Measurements from ENCODE around the gene TAS2R50. TPM values are rescaled to one million over a fixed set of nuclear protein-coding genes. Genes with fewer than 3 reads are reported as not detected.

The TAS2R50 gene
- polyA plus RNA-seq, 1 experiment: not detected

DNA sequence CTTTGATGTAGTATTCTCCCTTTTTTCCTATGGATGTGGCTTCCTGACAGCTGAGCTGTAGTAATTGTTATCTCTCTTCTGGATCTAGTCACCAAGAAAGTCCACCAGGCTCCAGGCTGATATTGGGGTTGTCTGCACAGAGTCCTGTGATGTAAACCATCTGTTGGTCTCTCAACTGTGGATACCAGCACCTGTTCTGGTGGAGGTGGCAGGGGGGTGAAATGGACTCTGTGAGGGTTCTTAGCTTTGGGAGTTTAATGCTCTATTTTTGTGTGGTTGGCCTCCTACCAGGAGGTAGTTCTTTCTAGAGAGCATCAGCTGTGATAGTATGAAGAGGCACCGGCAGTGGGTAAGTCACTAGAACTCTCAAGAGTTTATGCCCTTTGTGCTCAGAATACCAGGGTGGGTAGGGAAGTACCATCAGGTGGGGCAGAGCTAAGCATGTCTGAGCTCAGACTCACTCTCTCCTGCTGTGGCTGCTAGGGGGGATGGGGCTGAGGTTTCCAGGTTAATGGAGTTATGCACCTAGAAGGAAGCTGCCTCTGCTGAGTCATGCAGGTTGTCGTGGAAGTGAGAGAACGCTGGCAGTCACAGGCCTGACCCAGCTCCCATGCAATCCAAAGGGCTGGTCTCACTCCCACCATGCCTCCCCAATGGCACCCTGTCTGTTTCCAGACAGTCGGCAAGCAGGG lies 44.6 kb downstream of the TAS2R50 start:
- Histone ChIP-seq H3K27me3 (ENCODE audit: control insufficient read depth, insufficient read depth, low read length) (no peaks in the 10 kb centered on the region), H3K36me3 (ENCODE audit: control insufficient read depth, insufficient read depth, low read length) (no peaks in the 10 kb centered on the region), H3K4me3 (ENCODE audit: low read depth, low read length) (no peak overlapping the region)
- TF ChIP-seq, protein P1, sequence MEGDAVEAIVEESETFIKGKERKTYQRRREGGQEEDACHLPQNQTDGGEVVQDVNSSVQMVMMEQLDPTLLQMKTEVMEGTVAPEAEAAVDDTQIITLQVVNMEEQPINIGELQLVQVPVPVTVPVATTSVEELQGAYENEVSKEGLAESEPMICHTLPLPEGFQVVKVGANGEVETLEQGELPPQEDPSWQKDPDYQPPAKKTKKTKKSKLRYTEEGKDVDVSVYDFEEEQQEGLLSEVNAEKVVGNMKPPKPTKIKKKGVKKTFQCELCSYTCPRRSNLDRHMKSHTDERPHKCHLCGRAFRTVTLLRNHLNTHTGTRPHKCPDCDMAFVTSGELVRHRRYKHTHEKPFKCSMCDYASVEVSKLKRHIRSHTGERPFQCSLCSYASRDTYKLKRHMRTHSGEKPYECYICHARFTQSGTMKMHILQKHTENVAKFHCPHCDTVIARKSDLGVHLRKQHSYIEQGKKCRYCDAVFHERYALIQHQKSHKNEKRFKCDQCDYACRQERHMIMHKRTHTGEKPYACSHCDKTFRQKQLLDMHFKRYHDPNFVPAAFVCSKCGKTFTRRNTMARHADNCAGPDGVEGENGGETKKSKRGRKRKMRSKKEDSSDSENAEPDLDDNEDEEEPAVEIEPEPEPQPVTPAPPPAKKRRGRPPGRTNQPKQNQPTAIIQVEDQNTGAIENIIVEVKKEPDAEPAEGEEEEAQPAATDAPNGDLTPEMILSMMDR (IDR thresholded peaks at IDR 0.05; ENCODE audit: insufficient read depth, low read depth, low read length): no peak
- POLR2A ChIA-PET: no interaction called here
- DNase-seq (ENCODE audit: low read depth): no peak
- CTCF ChIA-PET: interaction anchor here (1.3 kb wide), 1 partner anchor 11 kb away, joined by 4 read pairs; no protein-coding TSS in a partner anchor

DNA sequence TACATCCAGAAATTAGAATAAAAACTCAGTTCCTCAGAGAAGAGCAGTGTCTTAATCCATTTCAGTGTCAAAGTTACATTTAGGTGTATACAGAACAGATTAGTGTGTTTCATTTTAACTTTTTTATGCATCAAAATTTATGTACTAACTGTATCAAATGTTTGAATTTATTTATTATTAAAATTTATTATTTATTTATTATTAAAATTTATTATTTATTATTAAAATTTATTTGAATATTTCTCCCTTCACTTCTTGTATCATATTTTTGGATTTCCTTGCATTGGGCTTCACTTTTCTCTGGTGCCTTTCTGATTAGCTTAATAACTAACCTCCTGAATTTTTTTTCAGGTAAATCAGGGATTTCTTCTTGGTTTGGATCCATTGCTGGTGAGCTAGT lies 45.3 kb downstream of the TAS2R50 start:
- CTCF ChIA-PET: no interaction called here
- POLR2A ChIA-PET: no interaction called here
- DNase-seq (ENCODE audit: low read depth): no peak
- Histone ChIP-seq H3K27me3 (ENCODE audit: control insufficient read depth, insufficient read depth, low read length) (no peaks in the 10 kb centered on the region), H3K4me3 (ENCODE audit: low read depth, low read length) (no peak overlapping the region), H3K36me3 (ENCODE audit: control insufficient read depth, insufficient read depth, low read length) (no peaks in the 10 kb centered on the region)
- TF ChIP-seq, protein P1 (IDR thresholded peaks at IDR 0.05; ENCODE audit: insufficient read depth, low read depth, low read length): no peak

DNA sequence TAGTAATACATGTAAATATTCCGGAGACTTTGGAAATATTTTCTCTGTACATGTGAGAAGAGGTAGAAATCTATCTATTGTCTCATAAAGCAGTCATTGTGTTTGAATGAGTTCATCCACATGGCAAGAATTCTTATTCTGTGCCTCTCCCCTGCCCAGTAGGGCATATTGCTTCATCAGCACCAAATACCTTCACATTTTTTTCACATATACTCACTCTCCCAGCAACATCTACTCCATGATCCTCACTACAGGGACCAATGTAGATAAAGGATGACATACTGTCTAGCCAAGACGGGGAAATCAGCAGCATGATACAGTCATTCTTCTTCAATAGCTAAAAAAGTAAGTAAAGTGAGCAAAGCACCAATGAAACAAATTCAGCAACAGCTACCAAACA lies 46.3 kb downstream of the TAS2R50 start:
- ChIA-PET POLR2A (no interaction called here), CTCF (no interaction called here)
- TF ChIP-seq, protein P1 (IDR thresholded peaks at IDR 0.05; ENCODE audit: insufficient read depth, low read depth, low read length): no peak
- no peaks in the 10 kb centered on the region for H3K27me3 ChIP-seq (ENCODE audit: control insufficient read depth, insufficient read depth, low read length)
- H3K36me3 ChIP-seq (ENCODE audit: control insufficient read depth, insufficient read depth, low read length): no peaks in the 10 kb centered on the region
- DNase-seq (ENCODE audit: low read depth): peak; percentile 32
- no peak overlapping the region for H3K4me3 ChIP-seq (ENCODE audit: low read depth, low read length)

DNA sequence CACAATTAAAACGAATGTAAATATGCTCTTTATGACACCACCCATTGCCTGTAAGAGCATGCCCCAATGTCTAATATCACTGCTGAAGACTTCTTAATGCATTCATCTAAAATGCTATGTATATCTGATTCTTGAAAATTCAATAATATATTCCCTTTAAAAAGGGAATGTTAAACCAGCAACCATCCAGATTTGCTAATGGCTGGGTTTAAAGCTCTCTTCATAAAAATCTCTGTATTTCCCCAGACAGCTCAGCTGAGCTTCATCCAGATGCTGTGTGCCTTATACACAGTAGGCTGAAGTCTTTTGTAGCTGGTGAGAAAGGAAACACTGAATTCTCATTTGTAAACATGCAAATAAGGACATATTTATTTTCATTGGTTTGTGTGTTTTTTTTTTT lies 47.5 kb downstream of the TAS2R50 start, which contains the start of gene TAS2R14:
TAS2R14 (minus strand) TSS at position 101 of the 400 bp plus-strand sequence; CDS start at position 45, 56 bp downstream.
- DNase-seq (ENCODE audit: low read depth): no peak
- Histone ChIP-seq H3K36me3 (ENCODE audit: control insufficient read depth, insufficient read depth, low read length) (no peaks in the 10 kb centered on the region), H3K4me3 (ENCODE audit: low read depth, low read length) (no peak within 1 kb of the TSS), H3K27me3 (ENCODE audit: control insufficient read depth, insufficient read depth, low read length) (no peaks in the 10 kb centered on the region)
- CTCF ChIA-PET: no interaction called here
- POLR2A ChIA-PET: no interaction called here
- TF ChIP-seq, protein P1 (IDR thresholded peaks at IDR 0.05; ENCODE audit: insufficient read depth, low read depth, low read length): no peak

DNA sequence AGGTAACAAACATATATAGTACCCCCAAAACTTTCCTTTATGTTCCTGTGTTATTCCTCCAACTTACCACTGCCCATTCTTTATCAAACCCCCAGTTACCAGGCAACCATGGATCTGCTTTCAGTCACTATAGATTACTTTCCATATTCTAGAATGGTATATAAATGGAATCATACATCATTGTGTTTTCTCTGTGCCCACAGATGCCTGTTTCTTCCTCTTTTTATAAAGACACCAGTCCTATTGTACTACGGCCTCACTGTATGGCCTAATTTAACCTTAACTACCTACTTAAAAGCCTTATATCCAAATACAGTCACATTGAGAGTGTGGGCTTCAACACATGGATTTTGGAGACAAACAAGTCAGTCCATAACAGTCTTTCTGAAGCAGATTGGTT lies 50.2 kb downstream of the TAS2R50 start:
- CTCF ChIA-PET: no interaction called here

More for the DNA sequence above, 50.2 kb downstream of the TAS2R50 start:
- Histone ChIP-seq H3K36me3 (ENCODE audit: control insufficient read depth, insufficient read depth, low read length) (no peaks in the 10 kb centered on the region), H3K27me3 (ENCODE audit: control insufficient read depth, insufficient read depth, low read length) (no peaks in the 10 kb centered on the region), H3K4me3 (ENCODE audit: low read depth, low read length) (no peak overlapping the region)
- TF ChIP-seq, protein P1 (IDR thresholded peaks at IDR 0.05; ENCODE audit: insufficient read depth, low read depth, low read length): no peak
- no peak for DNase-seq (ENCODE audit: low read depth)
- POLR2A ChIA-PET: no interaction called here

Other genes with a start within 250 kb of the TAS2R50 start
- gene TAS2R7, start 184.3 kb downstream of the TAS2R50 start, polyA plus RNA-seq (2011; rRNA removed): not detected in 2 replicates
- not detected in 2 replicates for gene TAS2R8, start 179.6 kb downstream of the TAS2R50 start, polyA plus RNA-seq (2011; rRNA removed)
- not detected in 2 replicates for gene TAS2R9, start 176.7 kb downstream of the TAS2R50 start, polyA plus RNA-seq (2011; rRNA removed)
- 0.07 and 0.17 TPM in 2 replicates for gene TAS2R10, start 160.6 kb downstream of the TAS2R50 start, polyA plus RNA-seq (2011; rRNA removed)
- 2.6 and 4.2 TPM in 2 replicates for gene PRR4, start 137.4 kb downstream of the TAS2R50 start, polyA plus RNA-seq (2011; rRNA removed)
- 3.0 and 3.4 TPM in 2 replicates for gene PRH1, start 102.7 kb downstream of the TAS2R50 start, polyA plus RNA-seq (2011; rRNA removed)
- gene TAS2R13, start 77.3 kb downstream of the TAS2R50 start, polyA plus RNA-seq (2011; rRNA removed): 0.10 TPM in 1 of 2 replicates, not detected in the other
- 0.18 TPM in 1 of 2 replicates, not detected in the other for gene PRH2, start 57.7 kb downstream of the TAS2R50 start, polyA plus RNA-seq (2011; rRNA removed)
- 0.56 and 1.3 TPM in 2 replicates for gene TAS2R14, start 47.6 kb downstream of the TAS2R50 start, polyA plus RNA-seq (2011; rRNA removed)
- 0.29 and 0.64 TPM in 2 replicates for gene TAS2R20, start 11.4 kb upstream of the TAS2R50 start, polyA plus RNA-seq (2011; rRNA removed)
- 0.33 and 0.48 TPM in 2 replicates for gene TAS2R19, start 35.7 kb upstream of the TAS2R50 start, polyA plus RNA-seq (2011; rRNA removed)
- 0.29 and 0.55 TPM in 2 replicates for gene TAS2R31, start 44.5 kb upstream of the TAS2R50 start, polyA plus RNA-seq (2011; rRNA removed)
- gene TAS2R46, start 75.4 kb upstream of the TAS2R50 start, polyA plus RNA-seq (2011; rRNA removed): 0.09 and 0.11 TPM in 2 replicates
- gene TAS2R43, start 105.4 kb upstream of the TAS2R50 start, polyA plus RNA-seq (2011; rRNA removed): not detected in 2 replicates
- gene TAS2R30, start 147.7 kb upstream of the TAS2R50 start, polyA plus RNA-seq (2011; rRNA removed): 0.04 and 0.15 TPM in 2 replicates
- gene SMIM10L1, start 184.3 kb upstream of the TAS2R50 start, polyA plus RNA-seq (2011; rRNA removed): 3.2 and 4.8 TPM in 2 replicates
- not detected in 2 replicates for gene TAS2R42, start 200.0 kb upstream of the TAS2R50 start, polyA plus RNA-seq (2011; rRNA removed)